H1 (cell line): ENCODE data around the gene NAA11.

Experiments used
- CEBPB ChIP-seq: IDR thresholded peaks from 2 replicates; pipeline ENCODE4 v1.6.1; 2012; ENCODE audit warnings: low read depth, low read length
- CREB1 ChIP-seq: IDR thresholded peaks from 2 replicates; pipeline ENCODE4 v1.6.1; 2012; ENCODE audit warnings: inconsistent platforms
- CTCF ChIP-seq, 3 experiments: IDR thresholded peaks; 1 replicate in 2 of 3; 2 replicates in 1 of 3; pipeline versions ENCODE4 v1.5.1 to v1.6.1; 2011; ENCODE audit warnings: low read length in 3 of 3, mild to moderate bottlenecking in 3 of 3, inconsistent platforms in 2 of 3, low read depth in 1 of 3, moderate library complexity in 1 of 3; ENCODE audit not compliant: insufficient read depth in 1 of 3; ENCODE audit errors: control extremely low read depth in 1 of 3
- JUN ChIP-seq: IDR thresholded peaks from 2 replicates; pipeline ENCODE4 v1.6.1; 2011; ENCODE audit warnings: low read depth, mild to moderate bottlenecking, improper control_type of control experiment, low read length
- NRF1 ChIP-seq: IDR thresholded peaks from 2 replicates; pipeline ENCODE4 v1.6.1; 2011; ENCODE audit warnings: mild to moderate bottlenecking, low read depth, low read length, improper control_type of control experiment
- POLR2A ChIP-seq, 2 experiments: IDR thresholded peaks; 1 replicate in 1 of 2; 2 replicates in 1 of 2; pipeline ENCODE4 v1.6.1; 2011; ENCODE audit warnings: low read depth in 2 of 2, low read length in 2 of 2, mild to moderate bottlenecking in 2 of 2; ENCODE audit errors: control extremely low read depth in 1 of 2
- POLR2AphosphoS5 ChIP-seq: IDR thresholded peaks from 2 replicates; pipeline ENCODE4 v1.6.1; 2011; ENCODE audit warnings: low read depth, low read length
- RBBP5 ChIP-seq: IDR thresholded peaks from 2 replicates; pipeline ENCODE4 v1.7.1; 2012; ENCODE audit warnings: low read depth, mild to moderate bottlenecking, inconsistent platforms, low read length, moderate library complexity, borderline replicate concordance
- SIRT6 ChIP-seq: IDR thresholded peaks from one replicate; pipeline ENCODE4 v1.7.1; 2012; ENCODE audit warnings: low read length, inconsistent platforms
- SP2 ChIP-seq: IDR thresholded peaks from 2 replicates; pipeline ENCODE4 v1.6.1; 2012; ENCODE audit warnings: mild to moderate bottlenecking, low read length, inconsistent platforms
- TAF1 ChIP-seq: IDR thresholded peaks from 2 replicates; pipeline ENCODE4 v1.6.1; 2011; ENCODE audit warnings: mild to moderate bottlenecking, low read depth, low read length
- ZNF274 ChIP-seq: IDR thresholded peaks from 2 replicates; pipeline ENCODE4 v1.7.0; 2012; ENCODE audit warnings: low read length, borderline replicate concordance; ENCODE audit errors: extremely low read depth

GRCh38 chr4:79298484-79298883 lies 27.4 kb downstream of the NAA11 start:
- TF ChIP-seq CREB1 (no peak), RBBP5 (no peak), JUN (no peak), POLR2A (IDR thresholded peaks at IDR 0.05; ENCODE audit: control extremely low read depth in 1 of 2, low read depth in 2 of 2, low read length in 2 of 2) (no peak), CTCF (IDR thresholded peaks at IDR 0.05; ENCODE audit: control extremely low read depth in 1 of 3, insufficient read depth in 1 of 3, low read depth in 1 of 3, low read length in 3 of 3) (no peak), SP2 (no peak), POLR2AphosphoS5 (no peak), TAF1 (no peak), SIRT6 (no peak), CEBPB (no peak), NRF1 (no peak), ZNF274 (no peak)
